ENCODE measurements around the gene PLCB3.
A peak's percentile ranks its signal among the peaks of the same experiment; 100 is the strongest.

- TF ChIP-seq TAF1 (IDR thresholded peaks at IDR 0.05; ENCODE audit: low read depth, low read length): 0 out of 2 replicates have a peak, but pooled peaks have one; percentile 20
- TF ChIP-seq PAX5 (IDR thresholded peaks at IDR 0.05; ENCODE audit: insufficient read depth, low read length, severe bottlenecking): no peak
- TF ChIP-seq POLR2A (IDR thresholded peaks at IDR 0.05; ENCODE audit: low read depth, low read length): no peak
These were observed 17.7 kb downstream of the PLCB3 start for GRCh38 chr11:64268893-64269539.
